Stimulated activated CD4-positive, alpha-beta T cell treated with anti-CD3 and anti-CD28 coated beads, Interleukin-4, amount 100 ng/mL, for 48 hours (primary cell): ENCODE data around the gene TVP23C.

Experiments
- DNase-seq, 2 donors: peaks; one replicate each; pipeline ENCODE4 v3.0.0-alpha.2; 2020; ENCODE audit warnings: low read depth in 2 of 2

The TVP23C gene

GRCh38 chr17:15496735-15497670, 66.3 kb downstream of the TVP23C start:
- DNase-seq, result no peak

GRCh38 chr17:15494821-15495220, 68.5 kb downstream of the TVP23C start:
- DNase-seq, result no peak

- no peak for DNase-seq
These were observed 69.6 kb downstream of the TVP23C start for GRCh38 chr17:15493693-15494035.

- no peak for DNase-seq
These were observed 70.2 kb downstream of the TVP23C start for GRCh38 chr17:15492791-15493692.

GRCh38 chr17:15492186-15492585, 71.1 kb downstream of the TVP23C start:
- no peak for DNase-seq

GRCh38 chr17:15490634-15491261, 72.5 kb downstream of the TVP23C start:
- DNase-seq, result peak in 1 of 2 donors; percentile 30

- no peak for DNase-seq
These were observed 74.7 kb downstream of the TVP23C start for GRCh38 chr17:15488557-15488956.

GRCh38 chr17:15485045-15485444, 78.2 kb downstream of the TVP23C start:
- no peak for DNase-seq

- no peak for DNase-seq
These were observed 79.9 kb downstream of the TVP23C start for GRCh38 chr17:15483431-15483830.

GRCh38 chr17:15482476-15482875, 80.8 kb downstream of the TVP23C start:
- DNase-seq, result no peak

- DNase-seq, result no peak
These were observed 81.8 kb downstream of the TVP23C start for GRCh38 chr17:15481481-15481880.

- no peak for DNase-seq
These were observed 83.1 kb downstream of the TVP23C start for GRCh38 chr17:15480204-15480603.

- no peak for DNase-seq
These were observed 83.6 kb downstream of the TVP23C start for GRCh38 chr17:15479703-15480102.

- DNase-seq, result no peak
These were observed 84.4 kb downstream of the TVP23C start for GRCh38 chr17:15478845-15479244.

- DNase-seq, result no peak
These were observed 87.5 kb downstream of the TVP23C start for GRCh38 chr17:15475631-15476354.

- no peak for DNase-seq
These were observed 90.4 kb downstream of the TVP23C start for GRCh38 chr17:15472891-15473290.

- DNase-seq, result no peak
These were observed 92.7 kb downstream of the TVP23C start for GRCh38 chr17:15470536-15470935.

- no peak for DNase-seq
These were observed 94.0 kb downstream of the TVP23C start for GRCh38 chr17:15469260-15469659.

GRCh38 chr17:15468126-15468525, 95.2 kb downstream of the TVP23C start:
- DNase-seq, result no peak

GRCh38 chr17:15467592-15467991, 95.7 kb downstream of the TVP23C start, which contains the start of gene CDRT4:
Gene CDRT4 (minus strand): TSS chr17:15467621. CDS start chr17:15440238, 27,383 bp downstream.
- DNase-seq, result no peak

- no peak for DNase-seq
These were observed 97.2 kb downstream of the TVP23C start for GRCh38 chr17:15466131-15466530.
